A549 treated with AZD2906 at 1 μM for 4 hours (cell line): ENCODE results near the gene COL6A1. TPM values are rescaled to one million over a fixed set of nuclear protein-coding genes. Genes with fewer than 3 reads are reported as not detected.

Source experiments
- total RNA-seq: library from RNA; stranded (reverse); fragments of 200-300 nt; extraction: Qiagen RNA extraction; gene quantifications from 5 replicates; pipeline ENCODE4 v1.2.3, GENCODE V29; 2022

Gene COL6A1, protein sequence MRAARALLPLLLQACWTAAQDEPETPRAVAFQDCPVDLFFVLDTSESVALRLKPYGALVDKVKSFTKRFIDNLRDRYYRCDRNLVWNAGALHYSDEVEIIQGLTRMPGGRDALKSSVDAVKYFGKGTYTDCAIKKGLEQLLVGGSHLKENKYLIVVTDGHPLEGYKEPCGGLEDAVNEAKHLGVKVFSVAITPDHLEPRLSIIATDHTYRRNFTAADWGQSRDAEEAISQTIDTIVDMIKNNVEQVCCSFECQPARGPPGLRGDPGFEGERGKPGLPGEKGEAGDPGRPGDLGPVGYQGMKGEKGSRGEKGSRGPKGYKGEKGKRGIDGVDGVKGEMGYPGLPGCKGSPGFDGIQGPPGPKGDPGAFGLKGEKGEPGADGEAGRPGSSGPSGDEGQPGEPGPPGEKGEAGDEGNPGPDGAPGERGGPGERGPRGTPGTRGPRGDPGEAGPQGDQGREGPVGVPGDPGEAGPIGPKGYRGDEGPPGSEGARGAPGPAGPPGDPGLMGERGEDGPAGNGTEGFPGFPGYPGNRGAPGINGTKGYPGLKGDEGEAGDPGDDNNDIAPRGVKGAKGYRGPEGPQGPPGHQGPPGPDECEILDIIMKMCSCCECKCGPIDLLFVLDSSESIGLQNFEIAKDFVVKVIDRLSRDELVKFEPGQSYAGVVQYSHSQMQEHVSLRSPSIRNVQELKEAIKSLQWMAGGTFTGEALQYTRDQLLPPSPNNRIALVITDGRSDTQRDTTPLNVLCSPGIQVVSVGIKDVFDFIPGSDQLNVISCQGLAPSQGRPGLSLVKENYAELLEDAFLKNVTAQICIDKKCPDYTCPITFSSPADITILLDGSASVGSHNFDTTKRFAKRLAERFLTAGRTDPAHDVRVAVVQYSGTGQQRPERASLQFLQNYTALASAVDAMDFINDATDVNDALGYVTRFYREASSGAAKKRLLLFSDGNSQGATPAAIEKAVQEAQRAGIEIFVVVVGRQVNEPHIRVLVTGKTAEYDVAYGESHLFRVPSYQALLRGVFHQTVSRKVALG
- 18.1 to 24.1 TPM (median 21.7 TPM) in 5 replicates for total RNA-seq

DNA sequence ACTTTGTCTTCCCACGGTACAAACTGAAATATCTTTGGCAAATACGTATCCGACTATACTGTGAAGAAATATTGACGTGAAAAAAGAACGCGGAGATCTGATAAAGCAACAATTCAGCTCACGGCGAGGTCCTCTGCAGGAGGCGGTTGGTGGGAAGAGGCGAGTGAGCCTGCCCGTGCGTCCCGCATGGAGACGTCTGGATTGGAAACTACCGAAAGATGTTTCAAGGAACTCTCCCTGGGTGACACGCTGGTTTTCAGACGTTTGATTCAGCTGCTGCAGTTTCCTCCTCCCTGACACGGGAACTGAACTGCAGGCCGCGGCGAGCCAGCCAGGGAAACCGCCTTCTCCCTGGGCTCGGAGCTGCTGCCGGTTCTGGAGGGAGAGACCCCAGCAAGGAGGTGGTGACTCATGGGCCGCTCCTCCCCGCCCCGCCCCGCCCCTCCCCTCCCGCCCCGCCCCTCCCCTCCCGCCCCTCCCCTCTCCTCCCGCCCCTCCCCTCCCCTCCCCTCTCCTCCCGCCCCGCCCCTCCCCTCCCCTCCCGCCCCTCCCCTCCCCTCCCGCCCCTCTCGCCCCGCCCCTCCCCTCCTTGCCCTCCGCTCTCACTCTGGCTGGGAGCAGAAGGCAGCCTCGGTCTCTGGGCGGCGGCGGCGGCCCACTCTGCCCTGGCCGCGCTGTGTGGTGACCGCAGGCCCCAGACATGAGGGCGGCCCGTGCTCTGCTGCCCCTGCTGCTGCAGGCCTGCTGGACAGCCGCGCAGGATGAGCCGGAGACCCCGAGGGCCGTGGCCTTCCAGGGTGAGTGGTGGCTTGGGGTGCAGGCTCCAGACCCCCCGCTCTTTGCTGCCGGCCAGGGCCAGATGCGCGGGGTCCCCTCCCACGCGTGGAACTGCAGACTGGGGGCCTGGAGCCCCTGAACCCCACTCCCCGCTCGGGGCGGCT, at the start of gene COL6A1:
TSS of gene COL6A1 (plus strand) at position 620 of the 941 bp plus-strand sequence. CDS start at position 701, 81 bp downstream.

Other genes with a start within 250 kb of the COL6A1 start
- gene COL6A2, start 116.3 kb downstream of the COL6A1 start, total RNA-seq = 16.1 to 18.9 TPM (median 17.7 TPM) in 5 replicates
- gene FTCD, start 173.8 kb downstream of the COL6A1 start, total RNA-seq = 0.23 to 0.24 TPM (median 0.23 TPM) in 3 of 5 replicates, not detected in the others
- gene SPATC1L, start 202.7 kb downstream of the COL6A1 start, total RNA-seq = 0.28 to 0.68 TPM (median 0.62 TPM) in 5 replicates
- gene LSS, start 247.0 kb downstream of the COL6A1 start, total RNA-seq = 14.3 to 17.4 TPM (median 16.9 TPM) in 5 replicates